ENCODE measurements around the gene OAS1.
"Not testable (repeated sequence)": the region's sequence is repeated elsewhere in the genome, so short reads cannot be mapped to it uniquely, and the experiment has no call there.

OAS1 gene

GRCh38 chr12:112936927-112937326, 30.2 kb downstream of the OAS1 start:
- no peak for DNase-seq (ENCODE audit: low spot score)

- peak; percentile 85 for DNase-seq (ENCODE audit: low spot score)
These were observed 31.3 kb downstream of the OAS1 start, which contains the start of gene OAS3 for GRCh38 chr12:112937741-112938719. OAS3 (plus strand) TSS chr12:112938474; CDS start chr12:112938531, 57 bp downstream.

GRCh38 chr12:112938751-112939150, 32.0 kb downstream of the OAS1 start:
- no peak for DNase-seq (ENCODE audit: low spot score)

- no peak for DNase-seq (ENCODE audit: low spot score)
These were observed 33.1 kb downstream of the OAS1 start for GRCh38 chr12:112939761-112940381.

GRCh38 chr12:112941528-112942335, 35.0 kb downstream of the OAS1 start:
- no peak for DNase-seq (ENCODE audit: low spot score)

- no peak for DNase-seq (ENCODE audit: low spot score)
These were observed 35.8 kb downstream of the OAS1 start for GRCh38 chr12:112942572-112942971.

- DNase-seq (ENCODE audit: low spot score) = no peak
These were observed 37.4 kb downstream of the OAS1 start for GRCh38 chr12:112944024-112944690.

- DNase-seq (ENCODE audit: low spot score) = no peak
These were observed 38.8 kb downstream of the OAS1 start for GRCh38 chr12:112945515-112945914.

- DNase-seq (ENCODE audit: low spot score) = no peak
These were observed 39.7 kb downstream of the OAS1 start for GRCh38 chr12:112946236-112947000.

GRCh38 chr12:112947314-112947713, 40.6 kb downstream of the OAS1 start:
- DNase-seq (ENCODE audit: low spot score) = no peak

- no peak for DNase-seq (ENCODE audit: low spot score)
These were observed 41.0 kb downstream of the OAS1 start for GRCh38 chr12:112947761-112948160.

GRCh38 chr12:112948806-112949205, 42.0 kb downstream of the OAS1 start:
- DNase-seq (ENCODE audit: low spot score) = no peak

GRCh38 chr12:112950701-112951100, 43.9 kb downstream of the OAS1 start:
- DNase-seq (ENCODE audit: low spot score) = no peak

GRCh38 chr12:112957125-112957524, 50.4 kb downstream of the OAS1 start:
- DNase-seq (ENCODE audit: low spot score) = not testable (repeated sequence)

GRCh38 chr12:112961074-112961473, 54.3 kb downstream of the OAS1 start:
- no peak for DNase-seq (ENCODE audit: low spot score)

GRCh38 chr12:112961536-112961935, 54.8 kb downstream of the OAS1 start:
- no peak for DNase-seq (ENCODE audit: low spot score)

GRCh38 chr12:112962561-112962960, 55.8 kb downstream of the OAS1 start:
- no peak for DNase-seq (ENCODE audit: low spot score)

GRCh38 chr12:112963227-112963861, 56.6 kb downstream of the OAS1 start:
- DNase-seq (ENCODE audit: low spot score) = no peak

GRCh38 chr12:112964067-112964670, 57.4 kb downstream of the OAS1 start:
- no peak for DNase-seq (ENCODE audit: low spot score)

- no peak for DNase-seq (ENCODE audit: low spot score)
These were observed 58.2 kb downstream of the OAS1 start for GRCh38 chr12:112964915-112965314.

All from AG08396 (cell line).